ENCODE results near the gene PRKCA.

- TF ChIP-seq EZH2 (IDR thresholded peaks at IDR 0.05; ENCODE audit: borderline replicate concordance, low read depth, low read length) (no peak), MXI1 (IDR thresholded peaks at IDR 0.05; ENCODE audit: low read depth, low read length) (no peak)
Observed at GRCh38 chr17:66480243-66480642, 177.8 kb downstream of the PRKCA start.

Data from K562 (cell line).